H1 (cell line): ENCODE measurements around the gene METTL1. TPM values are rescaled to one million over a fixed set of nuclear protein-coding genes. Genes with fewer than 3 reads are reported as not detected.

Experiments
- CTCF ChIA-PET: fragments of 300-600 bp; sonication (Branson Sonifier 250); formaldehyde crosslinking; loops from one replicate; lab custom pipeline; 2021; ENCODE audit not compliant: partially characterized antibody; lab: Charles Lee
- POLR2A ChIA-PET: fragments of 300-600 bp; sonication (Branson Sonifier 250); formaldehyde crosslinking; loops from one replicate; lab custom pipeline; 2021; ENCODE audit warnings: inconsistent platforms; ENCODE audit not compliant: partially characterized antibody; lab: Charles Lee
- DNase-seq, 2 experiments: peaks; one replicate each; pipeline versions ENCODE4 v3.0.0 to v3.0.0-alpha.2; 2010 to 2022; ENCODE audit warnings: low spot score in 2 of 2, low read depth in 1 of 2, mixed read lengths in 1 of 2
- FAIRE-seq: peaks from 2 replicates; lab custom pipeline; 2011; peaks lifted over from hg19 to GRCh38; lab: Jason Lieb, UNC
- H2AFZ ChIP-seq: 2 replicates; pipeline ENCODE4 v1.8.1; 2012; ENCODE audit warnings: low read length, inconsistent platforms
- H2AK5ac ChIP-seq: 2 replicates; pipeline ENCODE4 v1.6.1; 2013; ENCODE audit warnings: low read depth, low read length
- H2BK120ac ChIP-seq: replicated peaks from 2 replicates; pipeline ENCODE3; 2013; ENCODE audit warnings: low read depth, low read length, inconsistent platforms
- H2BK12ac ChIP-seq: 2 replicates; pipeline ENCODE4 v1.6.1; 2013; ENCODE audit warnings: low read depth, low read length
- H2BK15ac ChIP-seq: 2 replicates; pipeline ENCODE4 v1.6.1; 2013; ENCODE audit warnings: low read length
- H2BK20ac ChIP-seq: 2 replicates; pipeline ENCODE4 v1.6.1; 2013; ENCODE audit warnings: low read length
- H2BK5ac ChIP-seq: 2 replicates; pipeline ENCODE4 v1.6.1; 2013; ENCODE audit warnings: low read depth, low read length
- H3K14ac ChIP-seq: 2 replicates; pipeline ENCODE4 v1.6.1; 2013; ENCODE audit warnings: inconsistent platforms; ENCODE audit not compliant: insufficient read length
- H3K18ac ChIP-seq: 2 replicates; pipeline ENCODE4 v1.6.1; 2013; ENCODE audit warnings: low read length; ENCODE audit errors: extremely low read depth
- H3K23ac ChIP-seq: 2 replicates; pipeline ENCODE4 v1.6.1; 2013; ENCODE audit warnings: inconsistent platforms; ENCODE audit not compliant: insufficient read length
- H3K23me2 ChIP-seq: 2 replicates; pipeline ENCODE4 v1.6.1; 2013; ENCODE audit warnings: low read depth, low read length
- H3K27ac ChIP-seq: 2 replicates; pipeline ENCODE4 v1.6.1; 2011; ENCODE audit warnings: low read depth, low read length, inconsistent platforms
- H3K27me3 ChIP-seq, 4 experiments: replicated peaks in 1 of 4; 1 replicate in 1 of 4; 2 replicates in 3 of 4; pipeline versions ENCODE4 v1.6.1 to v1.8.1; 2011 to 2013; ENCODE audit warnings: low read length in 3 of 4, mild to moderate bottlenecking in 3 of 4, inconsistent platforms in 2 of 4, mixed read lengths in 2 of 4, moderate library complexity in 1 of 4; ENCODE audit not compliant: control insufficient read depth in 3 of 4, insufficient read depth in 3 of 4; ENCODE audit errors: extremely low read depth in 1 of 4
- H3K36me3 ChIP-seq, 4 experiments: 2 replicates each; pipeline versions ENCODE4 v1.6.1 to v1.8.1; 2011 to 2013; ENCODE audit warnings: mild to moderate bottlenecking in 4 of 4, low read length in 3 of 4, moderate library complexity in 2 of 4, control low read depth in 1 of 4, inconsistent platforms in 1 of 4; ENCODE audit not compliant: insufficient read depth in 4 of 4, control insufficient read depth in 2 of 4
- H3K4ac ChIP-seq: replicated peaks from 2 replicates; pipeline ENCODE3; 2013; ENCODE audit warnings: low read length, low read depth, mixed read lengths, inconsistent platforms; ENCODE audit not compliant: insufficient read length
- H3K4me1 ChIP-seq, 4 experiments: replicated peaks in 1 of 4; 1 replicate in 1 of 4; 2 replicates in 3 of 4; pipeline versions ENCODE4 v1.6.1 to v1.8.1; 2011 to 2013; ENCODE audit warnings: low read length in 3 of 4, inconsistent platforms in 2 of 4, mixed read lengths in 1 of 4; ENCODE audit not compliant: insufficient read depth in 4 of 4, control insufficient read depth in 3 of 4
- H3K4me2 ChIP-seq, 2 experiments: 2 replicates each; pipeline versions ENCODE4 v1.6.1 to v1.8.1; 2011 to 2013; ENCODE audit warnings: low read depth in 2 of 2, low read length in 2 of 2, control low read depth in 1 of 2, inconsistent platforms in 1 of 2, mild to moderate bottlenecking in 1 of 2; ENCODE audit not compliant: insufficient read depth in 1 of 2
- H3K4me3 ChIP-seq, 4 experiments: fragments of 200-600, 300-600 bp in 1 of 4; sonication (generic), shearing (Covaris generic), sonication (Bioruptor Twin) in 1 of 4; 2 replicates each; pipeline versions ENCODE4 v1.5.1 to v1.8.1; 2011 to 2016; ENCODE audit warnings: low read length in 4 of 4, low read depth in 3 of 4, control low read depth in 2 of 4, inconsistent platforms in 2 of 4, mild to moderate bottlenecking in 2 of 4, mixed read lengths in 1 of 4, moderate library complexity in 1 of 4; ENCODE audit not compliant: insufficient read depth in 2 of 4; ENCODE audit errors: extremely low read depth in 1 of 4
- H3K56ac ChIP-seq: replicated peaks from 2 replicates; pipeline ENCODE3; 2013; ENCODE audit warnings: low read depth, mild to moderate bottlenecking, mixed read lengths, low read length, inconsistent platforms; ENCODE audit not compliant: insufficient read length
- H3K79me1 ChIP-seq: 2 replicates; pipeline ENCODE4 v1.6.1; 2013; ENCODE audit warnings: low read depth, low read length, control low read depth
- H3K79me2 ChIP-seq, 2 experiments: 2 replicates each; pipeline versions ENCODE4 v1.6.1 to v1.8.1; 2012 to 2013; ENCODE audit warnings: low read length in 2 of 2, mild to moderate bottlenecking in 2 of 2, inconsistent platforms in 1 of 2; ENCODE audit not compliant: insufficient read depth in 2 of 2, control insufficient read depth in 1 of 2
- H3K9ac ChIP-seq, 4 experiments: replicated peaks in 1 of 4; 1 replicate in 1 of 4; 2 replicates in 3 of 4; pipeline versions ENCODE4 v1.6.1 to v1.8.1; 2011 to 2013; ENCODE audit warnings: low read depth in 3 of 4, low read length in 3 of 4, control low read depth in 2 of 4, mild to moderate bottlenecking in 2 of 4, moderate library complexity in 2 of 4, inconsistent platforms in 1 of 4; ENCODE audit errors: extremely low read depth in 1 of 4
- H3K9me3 ChIP-seq, 2 experiments: 2 replicates each; pipeline versions ENCODE4 v1.6.1 to v1.8.1; 2012 to 2013; ENCODE audit warnings: mild to moderate bottlenecking in 2 of 2, moderate library complexity in 2 of 2, control low read depth in 1 of 2, inconsistent platforms in 1 of 2, low read depth in 1 of 2, low read length in 1 of 2, mixed read lengths in 1 of 2; ENCODE audit not compliant: insufficient read depth in 2 of 2
- H4K20me1 ChIP-seq, 2 experiments: replicated peaks in 1 of 2; 2 replicates each; pipeline versions ENCODE3 to v1.8.1; 2011 to 2013; ENCODE audit warnings: inconsistent platforms in 2 of 2, low read length in 2 of 2, mild to moderate bottlenecking in 1 of 2; ENCODE audit not compliant: insufficient read depth in 2 of 2, control insufficient read depth in 1 of 2
- H4K5ac ChIP-seq: 2 replicates; pipeline ENCODE4 v1.6.1; 2013; ENCODE audit warnings: low read length, low read depth, mixed read lengths, inconsistent platforms; ENCODE audit not compliant: insufficient read length
- H4K8ac ChIP-seq: 2 replicates; pipeline ENCODE4 v1.8.0; 2013; ENCODE audit warnings: mild to moderate bottlenecking, moderate library complexity, low read length, inconsistent platforms; ENCODE audit not compliant: insufficient read depth; ENCODE audit errors: extremely low read depth
- H4K91ac ChIP-seq: replicated peaks from 2 replicates; pipeline ENCODE3; 2013; ENCODE audit warnings: low read length, mixed read lengths, inconsistent platforms; ENCODE audit not compliant: insufficient read length
- BCL11A ChIP-seq, 2 experiments: IDR thresholded peaks; one replicate each; pipeline ENCODE4 v1.6.1; 2011; ENCODE audit warnings: low read depth in 2 of 2, low read length in 2 of 2, mild to moderate bottlenecking in 2 of 2
- BRCA1 ChIP-seq: IDR thresholded peaks from 2 replicates; pipeline ENCODE4 v1.6.1; 2012; ENCODE audit warnings: low read depth, low read length, improper control_type of control experiment
- CBX8 ChIP-seq: fragments of 300-800, 300-1000 bp; sonication (generic); IDR thresholded peaks from 2 replicates; pipeline ENCODE4 v1.7.1; 2016; ENCODE audit warnings: low read depth, low read length, borderline replicate concordance
- CREB1 ChIP-seq: IDR thresholded peaks from 2 replicates; pipeline ENCODE4 v1.6.1; 2012; ENCODE audit warnings: inconsistent platforms
- HDAC2 ChIP-seq, 2 experiments: fragments of 300-600 bp in 1 of 2; sonication (generic) in 1 of 2; IDR thresholded peaks; 2 replicates each; pipeline ENCODE4 v1.6.1; 2011 to 2012; ENCODE audit warnings: low read depth in 2 of 2, low read length in 2 of 2, mild to moderate bottlenecking in 2 of 2, moderate library complexity in 2 of 2, borderline replicate concordance in 1 of 2, inconsistent platforms in 1 of 2
- HDAC6 ChIP-seq: IDR thresholded peaks from one replicate; pipeline ENCODE4 v1.7.1; 2012; ENCODE audit warnings: low read depth, mild to moderate bottlenecking, inconsistent platforms, low read length, moderate library complexity
- JUN ChIP-seq: IDR thresholded peaks from 2 replicates; pipeline ENCODE4 v1.6.1; 2011; ENCODE audit warnings: low read depth, mild to moderate bottlenecking, improper control_type of control experiment, low read length
- JUND ChIP-seq: IDR thresholded peaks from 2 replicates; pipeline ENCODE4 v1.6.1; 2011; ENCODE audit warnings: mild to moderate bottlenecking, improper control_type of control experiment, low read length
- KDM1A ChIP-seq: fragments of 200-600, 300-600 bp; sonication (generic); IDR thresholded peaks from 2 replicates; pipeline ENCODE4 v1.7.1; 2016; ENCODE audit warnings: mild to moderate bottlenecking, low read length, borderline replicate concordance
- POU5F1 ChIP-seq: IDR thresholded peaks from 2 replicates; pipeline ENCODE4 v1.6.1; 2011; ENCODE audit warnings: low read depth, mild to moderate bottlenecking, low read length, moderate library complexity
- RNF2 ChIP-seq: fragments of 200-900, 300-1000 bp; sonication (generic); IDR thresholded peaks from 2 replicates; pipeline ENCODE4 v1.7.1; 2016; ENCODE audit warnings: borderline replicate concordance, low read depth, mild to moderate bottlenecking, antibody characterized with exemption, low read length; ENCODE audit not compliant: poor library complexity, severe bottlenecking; ENCODE audit errors: missing control alignments
- SP2 ChIP-seq: IDR thresholded peaks from 2 replicates; pipeline ENCODE4 v1.6.1; 2012; ENCODE audit warnings: mild to moderate bottlenecking, low read length, inconsistent platforms
- TEAD4 ChIP-seq: IDR thresholded peaks from 2 replicates; pipeline ENCODE4 v1.6.1; 2012; ENCODE audit warnings: low read depth, low read length, inconsistent platforms, mixed read lengths
- ZNF274 ChIP-seq: IDR thresholded peaks from 2 replicates; pipeline ENCODE4 v1.7.0; 2012; ENCODE audit warnings: low read length, borderline replicate concordance; ENCODE audit errors: extremely low read depth
- WGBS, 2 experiments: shearing (Covaris generic) in 1 of 2; methylation state at CpG; one replicate each; pipeline versions ENCODE4 v1.1.6 to v1.1.7; 2013 to 2015; ENCODE audit warnings: low lambda C conversion rate in 2 of 2, mixed read lengths in 2 of 2, inconsistent platforms in 1 of 2, low coverage in 1 of 2, missing lambda C conversion rate in 1 of 2; ENCODE audit not compliant: insufficient replicate concordance in 2 of 2, insufficient coverage in 1 of 2, insufficient read length in 1 of 2; ENCODE audit errors: extremely low coverage in 1 of 2, missing lambda C conversion rate in 1 of 2; 5-methylcytosine and 5-hydroxymethylcytosine counted together
- polyA plus RNA-seq, 7 experiments: library from polyadenylated mRNA; depleted of rRNA in 3 of 7; stranded (reverse) in 5 of 7; unstranded in 2 of 7; fragments of >200 nt in 5 of 7; fragments of 200-250 nt in 2 of 7; gene quantifications; 1 replicate in 5 of 7; 2 replicates in 1 of 7; 4 replicates in 1 of 7; pipeline versions ENCODE4 v1.2.1 to v1.2.3, GENCODE V29; 2011 to 2013; ENCODE audit warnings: missing spikeins in 2 of 7, mixed read lengths in 2 of 7
- total RNA-seq: library from RNA; stranded (reverse); fragmentation: NEBNext Ultra II Directional; extraction: Animal tissue kit (Norgen Biotek cat#: 25700); gene quantifications from 2 replicates; pipeline ENCODE4 v1.2.1, GENCODE V29; 2021

The METTL1 gene
- total and polyA plus RNA-seq, 2 of the 8 experiments (the other 6 are each of a cell fraction or from before 2014, with no cell fraction given): 40.5 to 46.0 TPM

DNA sequence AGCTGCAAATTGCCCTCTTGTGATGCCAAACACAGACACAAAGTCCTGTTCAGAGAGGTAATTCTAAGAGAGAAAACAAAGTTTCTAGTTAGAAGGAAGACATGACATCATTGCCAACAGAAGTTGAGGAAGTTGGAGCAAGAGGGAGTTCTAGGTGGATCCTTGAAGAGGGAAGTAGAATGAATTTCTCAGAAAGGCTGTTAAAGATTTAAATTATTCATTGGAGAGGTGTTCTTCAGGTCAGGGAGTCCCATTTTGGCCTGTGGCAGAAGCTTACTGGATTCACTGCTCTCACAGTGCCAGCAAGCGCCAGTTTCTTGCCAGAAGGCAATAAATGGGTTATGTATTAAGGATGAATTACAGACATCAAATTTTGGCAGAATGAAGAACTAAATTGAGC lies 26.0 kb upstream of the METTL1 start:
- Histone ChIP-seq H3K79me1 (no peaks in the 10 kb centered on the region; the same call in 1 of the 2 replicates), H3K4me2 (no peak overlapping the region), H3K36me3 (peaks cover 2 to 26% (median 16%) of the 10 kb centered on the region in 4 experiments; a peak in 7 of 8 replicates), H3K23ac (no peak overlapping the region), H2BK20ac (no peak overlapping the region), H3K56ac (no peak overlapping the region), H3K79me2 (no peaks in the 10 kb centered on the region), H4K5ac (no peak overlapping the region), H3K14ac (no peak overlapping the region), H3K9me3 (no peaks in the 10 kb centered on the region), H2AK5ac (no peak overlapping the region), H3K4me1 (no peaks in the 10 kb centered on the region), H3K23me2 (no peaks in the 10 kb centered on the region), H2BK12ac (no peak overlapping the region), H4K8ac (no peak overlapping the region), H4K91ac (no peak overlapping the region), H2BK15ac (no peak overlapping the region), H3K27me3 (no peaks in the 10 kb centered on the region), H2BK5ac (no peak overlapping the region), H3K9ac (no peak overlapping the region), H3K4me3 (no peak overlapping the region), H3K27ac (no peak overlapping the region), H2BK120ac (no peak overlapping the region), H3K4ac (no peak overlapping the region), H2AFZ (no peak overlapping the region), H3K18ac (no peak overlapping the region), H4K20me1 (no peaks in the 10 kb centered on the region)
- CTCF ChIA-PET: interaction anchor here (0.7 to 6.9 kb wide), 3 partner anchors 9 to 115 kb away, joined by 3 to 146 read pairs (median 3); partner anchors contain the start of gene AVIL
- DNase-seq: no peak
- POLR2A ChIA-PET: interaction anchor here (8.0 kb wide), 1 partner anchor 20 kb away, joined by 71 read pairs; the partner anchor contains the start of gene AVIL
- 100% methylated on average over 1 of the region's 1 CpG; no CpG with 5 or more reads in 1 of the 2 experiments for WGBS, 2 experiments
- no peak for FAIRE-seq
- TF ChIP-seq BRCA1 (no peak), POU5F1 (no peak), BCL11A (IDR thresholded peaks at IDR 0.05; ENCODE audit: low read depth in 2 of 2, low read length in 2 of 2) (no peak), JUN (no peak), ZNF274 (no peak), KDM1A (no peak), HDAC2 (IDR thresholded peaks at IDR 0.05; ENCODE audit: borderline replicate concordance in 1 of 2, low read depth in 2 of 2, low read length in 2 of 2) (no peak), SP2 (no peak), CBX8 (no peak), TEAD4 (no peak), CREB1 (no peak), RNF2 (no peak), JUND (no peak), HDAC6 (no peak)
